Measurements from ENCODE around the gene PHYHIPL.
"Not testable (repeated sequence)": the region's sequence is repeated elsewhere in the genome, so short reads cannot be mapped to it uniquely, and the experiment has no call there.

PHYHIPL gene

GRCh38 chr10:59190332-59190731 is 13.9 kb downstream of the PHYHIPL start:
- TF ChIP-seq CTCF (IDR thresholded peaks at IDR 0.05) (no peak), ZFX (IDR thresholded peaks at IDR 0.05; ENCODE audit: borderline replicate concordance) (no peak)
- H3K27ac ChIP-seq: no peak overlapping the region

- TF ChIP-seq CTCF (IDR thresholded peaks at IDR 0.05) (no peak), ZFX (IDR thresholded peaks at IDR 0.05; ENCODE audit: borderline replicate concordance) (no peak)
- no peak overlapping the region for H3K27ac ChIP-seq
Measured at GRCh38 chr10:59206204-59206720, 29.8 kb downstream of the PHYHIPL start.

DNA sequence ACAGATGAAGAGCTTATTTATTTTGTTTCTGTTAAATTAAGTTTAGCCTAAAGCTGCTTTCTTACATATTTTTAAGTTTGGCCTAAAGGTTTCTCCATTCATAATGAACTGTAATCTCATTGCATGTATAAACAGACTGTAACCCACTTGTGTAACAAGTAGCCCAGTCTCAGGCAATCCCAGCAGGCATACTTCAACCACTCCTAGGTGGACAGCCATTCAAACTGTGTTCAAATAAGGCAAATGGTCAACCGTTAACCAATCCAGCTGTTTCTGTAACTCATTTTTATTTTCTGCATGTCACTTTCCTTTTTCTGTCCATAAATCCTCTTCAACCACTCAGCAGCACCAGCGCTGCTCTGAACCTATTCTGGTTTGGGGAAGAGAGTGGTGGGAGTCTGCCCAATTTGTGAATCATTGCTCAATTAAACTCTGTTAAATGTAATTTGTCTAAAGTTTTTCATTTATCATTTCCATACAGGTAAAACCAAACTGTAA is 35.9 kb downstream of the PHYHIPL start:
- no peak for TF ChIP-seq ZFX (IDR thresholded peaks at IDR 0.05; ENCODE audit: borderline replicate concordance)
- TF ChIP-seq CTCF (IDR thresholded peaks at IDR 0.05): no peak
- no peak overlapping the region for H3K27ac ChIP-seq

GRCh38 chr10:59214160-59214559 is 37.7 kb downstream of the PHYHIPL start:
- TF ChIP-seq ZFX (IDR thresholded peaks at IDR 0.05; ENCODE audit: borderline replicate concordance): no peak
- TF ChIP-seq CTCF (IDR thresholded peaks at IDR 0.05): no peak
- H3K27ac ChIP-seq: no peak overlapping the region

- H3K27ac ChIP-seq: no peak overlapping the region
- TF ChIP-seq CTCF (IDR thresholded peaks at IDR 0.05) (no peak), ZFX (IDR thresholded peaks at IDR 0.05; ENCODE audit: borderline replicate concordance) (no peak)
Measured at GRCh38 chr10:59216178-59216869, 39.9 kb downstream of the PHYHIPL start.

DNA sequence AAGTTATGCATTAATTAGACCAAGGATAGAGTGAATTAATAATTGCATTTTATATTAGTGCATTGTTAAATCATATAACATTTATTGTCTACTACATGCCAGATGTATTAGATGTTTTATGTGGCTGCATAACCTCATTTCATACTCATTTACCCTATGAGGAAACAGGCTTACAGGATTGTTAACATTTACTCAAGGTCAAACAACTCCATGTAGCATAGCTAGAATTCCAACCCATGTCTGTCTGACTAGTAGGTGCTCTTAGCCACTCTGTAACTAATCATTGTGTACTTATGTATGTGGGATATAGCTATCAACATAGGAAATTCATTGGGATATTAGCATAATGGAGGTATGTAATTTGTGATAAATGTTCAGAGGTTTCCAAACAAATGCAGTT is 46.3 kb downstream of the PHYHIPL start:
- no peak overlapping the region for H3K27ac ChIP-seq
- no peak for TF ChIP-seq ZFX (IDR thresholded peaks at IDR 0.05; ENCODE audit: borderline replicate concordance)
- no peak for TF ChIP-seq CTCF (IDR thresholded peaks at IDR 0.05)

DNA sequence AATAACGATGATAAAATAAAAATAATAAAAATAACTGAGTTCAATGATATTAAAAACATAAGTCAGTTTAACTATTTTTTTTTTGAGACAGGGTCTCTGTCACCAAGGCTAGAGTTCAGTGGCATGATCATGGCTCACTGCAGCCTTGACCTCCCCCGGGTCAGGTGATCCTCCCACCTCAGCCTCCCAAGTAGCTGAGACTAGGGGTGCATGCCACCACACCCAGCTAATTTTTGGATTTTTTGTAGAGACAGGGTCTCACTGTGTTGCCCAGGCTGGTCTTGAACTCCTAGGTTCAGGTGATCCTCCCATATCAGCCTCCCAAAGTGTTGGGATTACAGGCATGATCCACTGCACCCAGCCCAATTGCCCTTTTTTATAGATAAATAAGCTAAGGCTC is 47.2 kb downstream of the PHYHIPL start:
- not testable (repeated sequence) for H3K27ac ChIP-seq
